Testis (tissue), 3 donors: Measurements from ENCODE around the gene UBAP2L. TPM values are rescaled to one million over a fixed set of nuclear protein-coding genes. Genes with fewer than 3 reads are reported as not detected.

Experiments
- DNase-seq: peaks from one replicate; pipeline ENCODE4 v3.0.0-alpha.2; 2019
- H3K27ac ChIP-seq, 2 donors: fragments of 200-600 bp; sonication (generic); one replicate each; pipeline ENCODE4 v1.5.1; 2019
- H3K27me3 ChIP-seq: fragments of 200-600 bp; sonication (generic); one replicate; pipeline ENCODE4 v1.5.1; 2019
- H3K36me3 ChIP-seq: fragments of 200-600 bp; sonication (generic); one replicate; pipeline ENCODE4 v1.5.1; 2017; ENCODE audit warnings: low read depth; ENCODE audit errors: missing control alignments
- H3K4me1 ChIP-seq: fragments of 200-600 bp; sonication (generic); one replicate; pipeline ENCODE4 v1.5.1; 2019
- H3K4me3 ChIP-seq, 2 donors: fragments of 200-600 bp; sonication (generic); one replicate each; pipeline ENCODE4 v1.5.1; 2017 to 2019
- H3K9me3 ChIP-seq: fragments of 200-600 bp; sonication (generic); one replicate; pipeline ENCODE4 v1.5.1; 2017
- CTCF ChIP-seq, 3 experiments: fragments of 450-650 bp in 2 of 3; fragments of 200-600 bp in 1 of 3; sonication (generic) in 1 of 3; IDR thresholded peaks; one replicate each; pipeline ENCODE4 v1.5.1; 2016 to 2019; ENCODE audit warnings: antibody characterized with exemption in 3 of 3, mild to moderate bottlenecking in 2 of 3, moderate library complexity in 1 of 3
- POLR2A ChIP-seq: fragments of 450-650 bp; IDR thresholded peaks from one replicate; pipeline ENCODE4 v1.6.1; 2017; ENCODE audit warnings: antibody characterized with exemption, mild to moderate bottlenecking, moderate library complexity
- WGBS, 2 donors: methylation state at CpG; one replicate each; pipeline ENCODE4 v1.1.5; 2018; 5-methylcytosine and 5-hydroxymethylcytosine counted together
- intact Hi-C: fragments of 100-400 bp; cut with DNase I; formaldehyde crosslinking; loops from one replicate; pipeline ENCODE4 v1.15.1; 2023; ENCODE audit warnings: low total_unique reads
- polyA plus RNA-seq: library from polyadenylated mRNA; stranded (reverse); fragments of 350-450 nt; fragmentation: Illumina TruSeq; extraction: RNeasy Lipid Tissue Mini Kit (QIAGEN cat#74804); gene quantifications from one replicate; pipeline ENCODE4 v1.2.3, GENCODE V29; 2014; ENCODE audit warnings: low read depth, low replicate concordance; ENCODE audit not compliant: insufficient read depth
- total RNA-seq, 2 donors: library from RNA; depleted of rRNA; stranded (reverse); fragments of >200 nt; gene quantifications; one replicate each; pipeline ENCODE4 v1.2.3, GENCODE V29; 2016

Gene UBAP2L
- total and polyA plus RNA-seq, 3 donors from 2014 or later, result 159 to 174 (median 166) TPM

- DNase-seq, result no peak
- TF ChIP-seq POLR2A (no peak), CTCF (IDR thresholded peaks at IDR 0.05) (no peak)
- Histone ChIP-seq H3K4me3 (no peak overlapping the region), H3K27me3 (no peaks in the 10 kb centered on the region), H3K36me3 (no peaks in the 10 kb centered on the region), H3K4me1 (peaks cover 52% of the 10 kb centered on the region), H3K27ac (no peak overlapping the region), H3K9me3 (no peaks in the 10 kb centered on the region)
- intact Hi-C loops, result no loop called here
- WGBS, 2 donors, result 47 to 49% methylated on average over 2 of the region's 2 CpGs
These were observed 44.4 kb upstream of the UBAP2L start for GRCh38 chr1:154176337-154176736.

- peak overlapping the region; percentile 9 to 50 for H3K27ac ChIP-seq
- no peak overlapping the region for H3K4me3 ChIP-seq
- H3K36me3 ChIP-seq, result no peaks in the 10 kb centered on the region
- WGBS, 2 donors, result 52 to 70% methylated on average over 2 of the region's 2 CpGs
- no peak for DNase-seq
- H3K9me3 ChIP-seq, result no peaks in the 10 kb centered on the region
- intact Hi-C loops, result no loop called here
- no peaks in the 10 kb centered on the region for H3K27me3 ChIP-seq
- TF ChIP-seq CTCF (IDR thresholded peaks at IDR 0.05), result no peak
- TF ChIP-seq POLR2A, result no peak
- H3K4me1 ChIP-seq, result peaks cover 56% of the 10 kb centered on the region
These were observed 42.7 kb upstream of the UBAP2L start for GRCh38 chr1:154178013-154178412.

GRCh38 chr1:154178911-154179811 lies 41.6 kb upstream of the UBAP2L start:
- intact Hi-C loops, result no loop called here
- H3K4me3 ChIP-seq, result no peak overlapping the region
- peak; percentile 45 for DNase-seq
- H3K4me1 ChIP-seq, result peaks cover 60% of the 10 kb centered on the region
- peak overlapping the region; percentile 50 to 57 for H3K27ac ChIP-seq
- H3K9me3 ChIP-seq, result no peaks in the 10 kb centered on the region
- H3K27me3 ChIP-seq, result no peaks in the 10 kb centered on the region
- H3K36me3 ChIP-seq, result no peaks in the 10 kb centered on the region
- WGBS, 2 donors, result 52 to 56% methylated on average over 10 of the region's 10 CpGs
- no peak for TF ChIP-seq POLR2A

- no peak for TF ChIP-seq POLR2A
- TF ChIP-seq CTCF (IDR thresholded peaks at IDR 0.05), result no peak
- H3K9me3 ChIP-seq, result no peaks in the 10 kb centered on the region
- WGBS, 2 donors, result 56 to 60% methylated on average over 3 of the region's 3 CpGs
- intact Hi-C loops, result no loop called here
- H3K27me3 ChIP-seq, result no peaks in the 10 kb centered on the region
- H3K36me3 ChIP-seq, result no peaks in the 10 kb centered on the region
- no peak for DNase-seq
- no peak overlapping the region for H3K4me3 ChIP-seq
- peak overlapping the region; percentile 50 to 89 for H3K27ac ChIP-seq
- peaks cover 60% of the 10 kb centered on the region for H3K4me1 ChIP-seq
These were observed 40.6 kb upstream of the UBAP2L start for GRCh38 chr1:154179946-154180687.

GRCh38 chr1:154181944-154182343 lies 38.8 kb upstream of the UBAP2L start:
- intact Hi-C loops, result no loop called here
- Histone ChIP-seq H3K36me3 (no peaks in the 10 kb centered on the region), H3K4me3 (peak overlapping the region; percentile 92 to 96), H3K27ac (peak overlapping the region; percentile 76 to 89), H3K4me1 (peaks cover 50% of the 10 kb centered on the region), H3K9me3 (no peaks in the 10 kb centered on the region), H3K27me3 (no peaks in the 10 kb centered on the region)
- no peak for TF ChIP-seq CTCF (IDR thresholded peaks at IDR 0.05)
- TF ChIP-seq POLR2A, result no peak
- DNase-seq, result no peak
- 0 to 2% methylated on average over 4 to 6 of the region's 6 CpGs for whole genome bisulfite sequencing, 2 donors
